ENCODE results near the gene MINDY4. TPM values are rescaled to one million over a fixed set of nuclear protein-coding genes. Genes with fewer than 3 reads are reported as not detected.
A peak's percentile ranks its signal among the peaks of the same experiment; 100 is the strongest.

MINDY4 gene
- total and polyA plus RNA-seq, 4 donors: 0.93 to 6.1 (median 1.9) TPM

- Histone ChIP-seq H3K4me1 (ENCODE audit: control insufficient read depth in 4 of 4, insufficient read depth in 4 of 4, low read length in 3 of 4) (peaks cover 0 to 5% (median 0%) of the 10 kb centered on the region in 4 donors), H3K4me3 (ENCODE audit: low read depth in 1 of 3, low read length in 3 of 3) (no peak overlapping the region), H3K9ac (ENCODE audit: low read depth in 1 of 2, low read length in 2 of 2) (no peak overlapping the region), H3K36me3 (ENCODE audit: control insufficient read depth in 4 of 4, insufficient read depth in 3 of 4, low read depth in 1 of 4, low read length in 3 of 4) (no peaks in the 10 kb centered on the region), H3K27me3 (ENCODE audit: control insufficient read depth in 4 of 4, insufficient read depth in 4 of 4, low read length in 3 of 4) (no peaks in the 10 kb centered on the region), H3K27ac (ENCODE audit: low read depth in 1 of 2, low read length in 2 of 2) (peak overlapping the region in 1 of 2 donors; percentile 39), H3K9me3 (ENCODE audit: control insufficient read depth in 4 of 4, low read length in 3 of 4) (no peaks in the 10 kb centered on the region)
- TF ChIP-seq REST (IDR thresholded peaks at IDR 0.05) (no peak), NR2F2 (IDR thresholded peaks at IDR 0.05) (no peak), CTCF (IDR thresholded peaks at IDR 0.05; ENCODE audit: low read depth, low read length, missing input control) (no peak)
- no peak for DNase-seq (ENCODE audit: low spot score)
- 94% methylated on average over 3 of the region's 3 CpGs for WGBS
These were observed 10.6 kb upstream of the MINDY4 start for GRCh38 chr7:30760514-30761213.

GRCh38 chr7:30761214-30762156 is 9.7 kb upstream of the MINDY4 start:
- Histone ChIP-seq H3K4me3 (ENCODE audit: low read depth in 1 of 3, low read length in 3 of 3) (no peak overlapping the region), H3K27me3 (ENCODE audit: control insufficient read depth in 4 of 4, insufficient read depth in 4 of 4, low read length in 3 of 4) (no peaks in the 10 kb centered on the region), H3K36me3 (ENCODE audit: control insufficient read depth in 4 of 4, insufficient read depth in 3 of 4, low read depth in 1 of 4, low read length in 3 of 4) (no peaks in the 10 kb centered on the region), H3K9me3 (ENCODE audit: control insufficient read depth in 4 of 4, low read length in 3 of 4) (no peaks in the 10 kb centered on the region), H3K9ac (ENCODE audit: low read depth in 1 of 2, low read length in 2 of 2) (no peak overlapping the region), H3K27ac (ENCODE audit: low read depth in 1 of 2, low read length in 2 of 2) (peak overlapping the region; percentile 23 to 39), H3K4me1 (ENCODE audit: control insufficient read depth in 4 of 4, insufficient read depth in 4 of 4, low read length in 3 of 4) (peaks cover 0 to 5% (median 0%) of the 10 kb centered on the region in 4 donors)
- WGBS: 74% methylated on average over 13 of the region's 13 CpGs
- DNase-seq (ENCODE audit: low spot score): no peak
- TF ChIP-seq SP1 (IDR thresholded peaks at IDR 0.05) (peak; percentile 70), YY1 (IDR thresholded peaks at IDR 0.05) (peak; percentile 42), RXRA (IDR thresholded peaks at IDR 0.05) (peak; percentile 40 to 72), HNF4A (conservative IDR thresholded peaks at IDR 0.05) (no peak), CTCF (IDR thresholded peaks at IDR 0.05; ENCODE audit: low read depth, low read length, missing input control) (no peak), JUND (IDR thresholded peaks at IDR 0.05) (no peak), MAX (IDR thresholded peaks at IDR 0.05) (no peak), ATF3 (IDR thresholded peaks at IDR 0.05) (no peak), FOXA1 (IDR thresholded peaks at IDR 0.05) (no peak), EGR1 (IDR thresholded peaks at IDR 0.05; ENCODE audit: low read depth in 2 of 2) (no peak), ZBTB33 (IDR thresholded peaks at IDR 0.05) (no peak), HNF4G (IDR thresholded peaks at IDR 0.05) (no peak), FOXA2 (IDR thresholded peaks at IDR 0.05) (no peak), RAD21 (IDR thresholded peaks at IDR 0.05) (peak in 1 of 2 donors; percentile 18)
